DND-41 (cell line): ENCODE results near the gene ISYNA1.

Experiments
- ATAC-seq: fragments of 200-7000 bp; cut with Tn5 transposase; 3 replicates; pipeline ENCODE4 v1.9.1; 2021; ENCODE audit warnings: low read depth; ENCODE audit not compliant: insufficient read depth
- DNase-seq: peaks from one replicate; pipeline ENCODE4 v3.0.0-alpha.2; 2020
- H2AFZ ChIP-seq: 2 replicates; pipeline ENCODE4 v1.6.0; 2012; ENCODE audit warnings: low read depth, low read length
- H3K27ac ChIP-seq: 2 replicates; pipeline ENCODE4 v1.5.1; 2012; ENCODE audit warnings: low read length, inconsistent platforms
- H3K27me3 ChIP-seq: fragments of 200-600 bp; sonication (generic); 2 replicates; pipeline ENCODE4 v1.6.0; 2012; ENCODE audit warnings: low read length, mild to moderate bottlenecking, inconsistent platforms; ENCODE audit not compliant: insufficient read depth, poor library complexity
- H3K36me3 ChIP-seq: 2 replicates; pipeline ENCODE4 v1.5.1; 2012; ENCODE audit warnings: low read length, inconsistent platforms; ENCODE audit not compliant: insufficient read depth
- H3K4me1 ChIP-seq: 2 replicates; pipeline ENCODE4 v1.5.1; 2012; ENCODE audit warnings: mild to moderate bottlenecking, low read length; ENCODE audit not compliant: insufficient read depth
- H3K4me2 ChIP-seq: 2 replicates; pipeline ENCODE4 v1.6.0; 2012; ENCODE audit warnings: mild to moderate bottlenecking, moderate library complexity, low read length, inconsistent platforms; ENCODE audit not compliant: insufficient read depth
- H3K4me3 ChIP-seq, 2 experiments: fragments of 200-600 bp in 1 of 2; shearing (Covaris generic) in 1 of 2; 2 replicates each; pipeline ENCODE4 v1.5.1; 2012 to 2016; ENCODE audit warnings: inconsistent platforms in 2 of 2, low read length in 2 of 2, mild to moderate bottlenecking in 2 of 2, low read depth in 1 of 2, moderate library complexity in 1 of 2
- H3K79me2 ChIP-seq: 2 replicates; pipeline ENCODE4 v1.6.0; 2012; ENCODE audit warnings: low read length, inconsistent platforms; ENCODE audit not compliant: insufficient read depth
- H3K9ac ChIP-seq: 2 replicates; pipeline ENCODE4 v1.6.0; 2012; ENCODE audit warnings: low read depth, mild to moderate bottlenecking, inconsistent platforms, low read length, moderate library complexity
- H3K9me3 ChIP-seq: 2 replicates; pipeline ENCODE4 v1.5.1; 2012; ENCODE audit warnings: low read length, moderate library complexity, mild to moderate bottlenecking, inconsistent platforms; ENCODE audit not compliant: insufficient read depth, severe bottlenecking
- H4K20me1 ChIP-seq: 2 replicates; pipeline ENCODE4 v1.6.0; 2012; ENCODE audit warnings: low read length; ENCODE audit not compliant: insufficient read depth
- CTCF ChIP-seq: IDR thresholded peaks from 2 replicates; pipeline ENCODE4 v1.5.1; 2012; ENCODE audit warnings: borderline replicate concordance, low read length, moderate library complexity, mild to moderate bottlenecking; ENCODE audit not compliant: poor library complexity, severe bottlenecking; ENCODE audit errors: extremely low read depth
- EZH2 ChIP-seq: IDR thresholded peaks from 3 replicates; pipeline ENCODE4 v1.6.1; 2012; ENCODE audit warnings: borderline replicate concordance, low read depth, mild to moderate bottlenecking, moderate library complexity, low read length, inconsistent platforms; ENCODE audit not compliant: severe bottlenecking

Gene ISYNA1

DNA sequence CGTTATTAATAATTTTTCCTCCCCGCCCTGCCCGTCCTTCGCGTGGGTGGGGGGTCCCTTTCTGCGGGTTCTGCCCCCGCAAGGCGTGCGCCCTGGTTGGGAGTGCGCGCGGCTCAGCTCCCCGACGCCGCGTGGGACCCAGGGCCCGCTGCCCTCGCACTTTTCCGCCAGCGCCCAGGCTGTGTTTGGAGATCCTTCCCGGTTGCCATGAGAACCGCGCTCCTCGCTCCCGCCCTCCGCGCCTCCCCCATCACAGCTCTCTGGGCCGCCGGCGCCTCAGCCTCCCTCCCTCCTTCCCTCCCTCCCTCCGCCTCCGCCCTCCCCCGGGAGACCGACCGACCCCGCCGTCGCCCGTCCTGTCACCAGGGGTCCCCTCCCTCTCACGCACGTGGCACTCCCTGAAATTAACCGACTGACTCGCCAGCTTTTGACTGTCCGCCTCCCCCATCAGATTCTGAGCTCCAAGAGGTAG is 21.1 kb downstream of the ISYNA1 start:
- Histone ChIP-seq H3K36me3 (no peaks in the 10 kb centered on the region), H3K9me3 (no peaks in the 10 kb centered on the region), H2AFZ (peak overlapping the region; percentile 67), H3K27ac (peak overlapping the region; percentile 53; the same call in 1 of the 2 replicates), H3K4me2 (peak overlapping the region; percentile 88), H3K27me3 (peaks cover 27% of the 10 kb centered on the region), H4K20me1 (peaks cover 28% of the 10 kb centered on the region), H3K4me3 (peak overlapping the region in 1 of 2 experiments; percentile 53; a peak in 2 of 4 replicates), H3K4me1 (peaks cover 73% of the 10 kb centered on the region), H3K79me2 (peaks cover 28% of the 10 kb centered on the region), H3K9ac (peak overlapping the region; percentile 39)
- peak; percentile 49 for ATAC-seq
- no peak for TF ChIP-seq CTCF
- TF ChIP-seq EZH2 = no peak
- DNase-seq = peak; percentile 86

- Histone ChIP-seq H4K20me1 (peaks cover 13% of the 10 kb centered on the region), H3K9ac (peak overlapping the region; percentile 37), H3K9me3 (no peaks in the 10 kb centered on the region), H3K4me2 (peak overlapping the region; percentile 88), H3K27ac (peak overlapping the region; percentile 27), H2AFZ (0 out of 2 replicates have a peak overlapping the region, but pooled peaks have one; percentile 24), H3K27me3 (peaks cover 27% of the 10 kb centered on the region), H3K4me1 (peaks cover 60% of the 10 kb centered on the region), H3K4me3 (peak overlapping the region in 1 of 2 experiments; percentile 44; a peak in 2 of 4 replicates), H3K36me3 (no peaks in the 10 kb centered on the region), H3K79me2 (peaks cover 13% of the 10 kb centered on the region)
- peak; percentile 11; the same call in 1 of the 3 replicates for ATAC-seq
- TF ChIP-seq EZH2 (peak; percentile 34), CTCF (peak; percentile 5)
- DNase-seq = peak; percentile 72
Measured at GRCh38 chr19:18415178-18415867, 22.6 kb downstream of the ISYNA1 start.

- Histone ChIP-seq H3K79me2 (peaks cover 6% of the 10 kb centered on the region), H3K9ac (peak overlapping the region; percentile 37), H3K36me3 (no peaks in the 10 kb centered on the region), H3K4me3 (peak overlapping the region in 1 of 2 experiments; percentile 44; a peak in 2 of 4 replicates), H3K4me2 (peak overlapping the region; percentile 88), H3K9me3 (no peaks in the 10 kb centered on the region), H3K27ac (peak overlapping the region; percentile 24), H4K20me1 (peaks cover 8% of the 10 kb centered on the region; the same call in 1 of the 2 replicates), H2AFZ (no peak overlapping the region), H3K4me1 (peaks cover 53% of the 10 kb centered on the region), H3K27me3 (peaks cover 27% of the 10 kb centered on the region)
- no peak for DNase-seq
- ATAC-seq = no peak
- TF ChIP-seq CTCF = no peak
- TF ChIP-seq EZH2 = no peak
Measured at GRCh38 chr19:18414504-18415177, 23.3 kb downstream of the ISYNA1 start.
